Mucosa of descending colon (tissue), 3 donors: ENCODE measurements around the gene NOSIP. TPM values are rescaled to one million over a fixed set of nuclear protein-coding genes. Genes with fewer than 3 reads are reported as not detected.
A peak's percentile ranks its signal among the peaks of the same experiment; 100 is the strongest.

Experiments used
- ATAC-seq: fragments of 200-7000 bp; cut with Tn5 transposase; one replicate; pipeline ENCODE4 v1.9.1; 2020; ENCODE audit warnings: mild to moderate bottlenecking, moderate library complexity
- DNase-seq, 3 donors: peaks; one replicate each; pipeline ENCODE4 v3.0.0-alpha.2; 2020
- H3K36me3 ChIP-seq: fragments of 200-600 bp; one replicate; pipeline ENCODE4 v1.8.0; 2021; ENCODE audit warnings: low read depth, mild to moderate bottlenecking
- H3K4me1 ChIP-seq: fragments of 200-600 bp; one replicate; pipeline ENCODE4 v1.8.0; 2021; ENCODE audit warnings: low read depth, mild to moderate bottlenecking
- H3K4me3 ChIP-seq: fragments of 200-600 bp; one replicate; pipeline ENCODE4 v1.8.0; 2021; ENCODE audit warnings: mild to moderate bottlenecking
- H3K9me3 ChIP-seq: fragments of 200-600 bp; one replicate; pipeline ENCODE4 v1.8.0; 2021; ENCODE audit warnings: mild to moderate bottlenecking
- CTCF ChIP-seq: fragments of 200-600 bp; IDR thresholded peaks from one replicate; pipeline ENCODE4 v1.8.0; 2022; ENCODE audit warnings: antibody characterized with exemption, mild to moderate bottlenecking
- intact Hi-C, 2 donors: fragments of 100-400 bp; cut with DNase I in 1 of 2; cut with micrococcal nuclease in 1 of 2; formaldehyde crosslinking; loops; one replicate each; pipeline versions ENCODE4 v1.11.0 to v1.11.1; 2022; cut with DNase I, micrococcal nuclease
- total RNA-seq, 3 donors: library from RNA; stranded (reverse); fragmentation: NEBNext Ultra II Directional in 2 of 3; extraction: Animal tissue kit (Norgen Biotek cat#: 25700) in 2 of 3; gene quantifications; one replicate each; pipeline versions ENCODE4 v1.2.1 to v1.2.4, GENCODE V29; 2021 to 2023
- donor health status: DM: no; HTN: no; CAD: no; lungs with moderate emphysema.
- donor health status: DM: no; HTN: no; CAD: no.
- donor health status: DM: no; HTN: yes; CAD: no.

The NOSIP gene
- total RNA-seq, 3 donors from 2014 or later, result 59.2 to 72.5 (median 66.3) TPM

- TF ChIP-seq CTCF, result no peak
- H3K4me3 ChIP-seq, result no peak overlapping the region
- intact Hi-C loops, result no loop called here
- no peaks in the 10 kb centered on the region for H3K9me3 ChIP-seq
- ATAC-seq (no peak), DNase-seq (no peak)
- no peaks in the 10 kb centered on the region for H3K36me3 ChIP-seq
- peaks cover 9% of the 10 kb centered on the region for H3K4me1 ChIP-seq
Observed at GRCh38 chr19:49579193-49579592, 1.2 kb downstream of the NOSIP start.

DNA sequence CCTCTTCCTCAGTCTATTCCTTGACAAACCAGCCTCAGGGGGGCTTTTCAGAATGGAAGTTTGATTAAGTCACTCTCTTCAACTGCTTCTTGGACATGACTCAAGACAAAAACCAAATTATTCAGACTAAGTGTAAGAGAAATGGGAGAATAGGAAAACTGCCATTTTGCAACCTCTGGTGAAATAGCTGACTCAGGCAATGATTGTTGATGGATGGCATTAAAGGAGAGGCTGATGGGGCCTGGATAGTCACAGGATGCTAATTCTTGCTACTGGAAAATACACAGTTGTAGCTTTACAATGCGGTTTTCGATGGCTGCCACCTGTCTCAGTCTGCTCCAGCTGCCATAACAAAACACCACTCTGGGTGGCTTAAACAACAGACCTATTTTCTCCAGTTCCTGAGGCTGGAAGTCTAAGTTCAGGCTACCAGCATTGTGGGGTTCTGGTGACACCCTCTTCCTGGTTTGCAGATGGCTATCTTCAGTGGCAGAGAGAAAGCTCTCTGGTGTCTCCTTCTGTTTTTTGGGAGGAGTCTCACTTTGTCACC lies 6.1 kb downstream of the NOSIP start:
- Histone ChIP-seq H3K4me1 (peaks cover 26% of the 10 kb centered on the region), H3K36me3 (no peaks in the 10 kb centered on the region), H3K9me3 (no peaks in the 10 kb centered on the region), H3K4me3 (no peak overlapping the region)
- ATAC-seq (no peak), DNase-seq (no peak)
- intact Hi-C loops, result no loop called here
- no peak for TF ChIP-seq CTCF

DNA sequence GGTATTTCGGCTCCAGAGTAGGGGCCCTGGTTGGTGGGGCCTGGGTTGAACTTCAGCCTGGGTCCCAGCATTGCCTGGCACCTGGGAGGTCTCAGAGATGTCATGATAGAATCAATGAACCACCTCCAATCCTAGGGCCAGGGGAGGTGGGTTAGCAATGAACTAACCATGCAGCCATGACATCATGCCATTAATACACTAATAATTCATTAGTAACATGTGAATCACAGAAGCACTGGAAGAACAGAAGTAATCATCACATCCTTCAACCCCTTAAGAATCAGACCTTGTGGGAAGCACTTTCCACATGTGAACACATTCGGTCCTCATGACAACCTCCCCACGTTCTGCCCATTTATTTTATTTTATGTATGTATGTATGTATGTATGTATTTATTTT lies 6.9 kb downstream of the NOSIP start:
- no peak for TF ChIP-seq CTCF
- no peak for DNase-seq
- ATAC-seq, result no peak
- H3K4me3 ChIP-seq, result no peak overlapping the region
- no peaks in the 10 kb centered on the region for H3K9me3 ChIP-seq
- peaks cover 29% of the 10 kb centered on the region for H3K4me1 ChIP-seq
- intact Hi-C loops, result no loop called here
- no peaks in the 10 kb centered on the region for H3K36me3 ChIP-seq

DNA sequence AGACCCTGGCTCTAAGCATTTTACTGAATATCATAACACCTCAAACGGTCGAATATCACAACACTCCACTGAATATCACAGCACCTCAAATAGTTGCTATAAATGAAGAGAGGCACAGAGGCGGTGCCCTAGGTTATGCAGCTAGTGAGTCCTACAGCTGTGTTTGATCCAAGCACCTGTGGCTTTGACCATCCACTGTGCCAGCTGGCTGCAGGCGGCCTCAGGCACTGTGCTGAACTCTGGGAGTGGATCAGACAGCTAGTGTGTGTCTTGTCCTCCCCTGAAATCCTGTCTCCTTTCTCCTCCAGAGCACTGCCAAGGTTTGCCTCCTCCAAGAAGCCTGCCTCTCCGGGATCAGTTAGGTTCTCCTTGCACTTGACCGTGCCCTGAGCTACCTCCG lies 7.3 kb downstream of the NOSIP start:
- H3K9me3 ChIP-seq, result no peaks in the 10 kb centered on the region
- no peak overlapping the region for H3K4me3 ChIP-seq
- intact Hi-C loops, result no loop called here
- H3K36me3 ChIP-seq, result no peaks in the 10 kb centered on the region
- peaks cover 32% of the 10 kb centered on the region for H3K4me1 ChIP-seq
- no peak for DNase-seq
- no peak for ATAC-seq
- no peak for TF ChIP-seq CTCF

DNA sequence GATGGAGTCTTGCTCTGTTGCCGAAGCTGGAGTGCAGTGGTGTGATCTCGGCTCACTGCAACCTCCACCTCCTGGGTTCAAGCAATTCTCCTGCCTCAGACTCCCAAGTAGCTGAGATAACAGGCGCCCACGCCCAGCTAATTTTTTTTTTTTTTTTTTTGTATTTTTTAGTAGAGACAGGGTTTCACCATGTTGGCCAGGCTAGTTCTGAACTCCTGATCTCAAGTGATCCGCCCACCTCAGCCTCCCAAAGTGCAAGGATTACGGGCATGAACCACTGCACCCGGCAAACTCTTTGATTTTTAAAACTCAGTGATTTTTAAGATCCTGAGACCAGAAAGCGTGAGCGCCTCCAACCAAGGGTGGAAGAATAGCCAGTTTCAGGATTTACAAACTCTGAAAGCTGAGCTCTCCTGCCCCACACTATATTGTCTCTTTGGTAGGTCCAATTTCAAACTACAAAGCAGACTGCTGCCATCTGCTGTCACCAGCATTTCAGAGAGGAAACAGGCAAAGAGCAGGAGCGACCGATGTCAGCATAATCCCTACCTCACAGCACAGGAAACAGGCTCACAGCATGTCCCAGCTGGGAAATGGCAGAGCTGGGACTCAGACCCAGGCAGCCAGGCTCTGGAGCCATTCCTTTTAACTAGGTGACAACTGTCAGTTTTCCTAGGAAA lies 9.2 kb downstream of the NOSIP start:
- peaks cover 48% of the 10 kb centered on the region for H3K4me1 ChIP-seq

More for the DNA sequence above, 9.2 kb downstream of the NOSIP start:
- H3K4me3 ChIP-seq, result no peak overlapping the region
- no peak for TF ChIP-seq CTCF
- no peaks in the 10 kb centered on the region for H3K36me3 ChIP-seq
- intact Hi-C loops, result no loop called here
- H3K9me3 ChIP-seq, result no peaks in the 10 kb centered on the region
- DNase-seq (peak in 2 of 3 donors; percentile 43 to 83), ATAC-seq (peak; percentile 63)
